ENCODE measurements around the gene CRY2. TPM values are rescaled to one million over a fixed set of nuclear protein-coding genes. Genes with fewer than 3 reads are reported as not detected.

The CRY2 gene
- total and polyA plus RNA-seq, 2 of the 8 experiments (the other 6 are each of a cell fraction or from before 2014, with no cell fraction given) = 8.0 to 9.4 TPM

- Histone ChIP-seq H3K9me3 (ENCODE audit: insufficient read depth in 2 of 2, low read depth in 1 of 2, low read length in 1 of 2) (no peaks in the 10 kb centered on the region), H4K20me1 (replicated peaks in 1 of 2; ENCODE audit: control insufficient read depth in 1 of 2, insufficient read depth in 2 of 2, low read length in 2 of 2) (peaks cover 10 to 20% of the 10 kb centered on the region in 2 experiments), H3K4me3 (ENCODE audit: extremely low read depth in 1 of 4, insufficient read depth in 2 of 4, low read depth in 3 of 4, low read length in 4 of 4) (no peak overlapping the region), H3K23ac (ENCODE audit: insufficient read length) (no peak overlapping the region), H3K56ac (replicated peaks; ENCODE audit: insufficient read length, low read depth, low read length) (no peak overlapping the region), H2BK120ac (replicated peaks; ENCODE audit: low read depth, low read length) (no peak overlapping the region), H2BK20ac (ENCODE audit: low read length) (no peak overlapping the region), H3K79me2 (ENCODE audit: control insufficient read depth in 1 of 2, insufficient read depth in 2 of 2, low read length in 2 of 2) (peaks cover 0 to 11% of the 10 kb centered on the region in 2 experiments; a peak in 1 of 4 replicates), H4K91ac (replicated peaks; ENCODE audit: insufficient read length, low read length) (no peak overlapping the region), H2BK15ac (ENCODE audit: low read length) (no peak overlapping the region), H3K36me3 (ENCODE audit: control insufficient read depth in 2 of 4, insufficient read depth in 4 of 4, low read length in 3 of 4) (peaks cover 2 to 35% (median 20%) of the 10 kb centered on the region in 4 experiments; a peak in 7 of 8 replicates), H3K4me2 (ENCODE audit: insufficient read depth in 1 of 2, low read depth in 2 of 2, low read length in 2 of 2) (no peak overlapping the region), H3K27ac (ENCODE audit: low read depth, low read length) (no peak overlapping the region), H3K27me3 (replicated peaks in 1 of 4; ENCODE audit: control insufficient read depth in 3 of 4, extremely low read depth in 1 of 4, insufficient read depth in 3 of 4, low read length in 3 of 4) (peaks cover 0 to 9% (median 0%) of the 10 kb centered on the region in 4 experiments; a peak in 3 of 7 replicates), H2AFZ (ENCODE audit: low read length) (no peak overlapping the region), H3K4ac (replicated peaks; ENCODE audit: insufficient read length, low read depth, low read length) (no peak overlapping the region), H3K23me2 (ENCODE audit: low read depth, low read length) (peaks cover 12% of the 10 kb centered on the region; the same call in 1 of the 2 replicates), H3K9ac (replicated peaks in 1 of 4; ENCODE audit: extremely low read depth in 1 of 4, low read depth in 3 of 4, low read length in 3 of 4) (no peak overlapping the region), H3K14ac (ENCODE audit: insufficient read length) (no peak overlapping the region), H2BK5ac (ENCODE audit: low read depth, low read length) (no peak overlapping the region; the same call in 1 of the 2 replicates), H2BK12ac (ENCODE audit: low read depth, low read length) (no peak overlapping the region), H4K5ac (ENCODE audit: insufficient read length, low read depth, low read length) (no peak overlapping the region), H4K8ac (ENCODE audit: extremely low read depth, insufficient read depth, low read length) (no peak overlapping the region), H3K79me1 (ENCODE audit: low read depth, low read length) (peaks cover 15% of the 10 kb centered on the region), H3K18ac (ENCODE audit: extremely low read depth, low read length) (no peak overlapping the region), H2AK5ac (ENCODE audit: low read depth, low read length) (no peak overlapping the region), H3K4me1 (replicated peaks in 1 of 4; ENCODE audit: control insufficient read depth in 3 of 4, insufficient read depth in 4 of 4, low read length in 3 of 4) (peaks cover 8 to 18% (median 13%) of the 10 kb centered on the region in 4 experiments)
- POLR2A ChIA-PET (ENCODE audit: partially characterized antibody) = interaction anchor here (1.4 to 9.8 kb wide), 5 partner anchors 10 to 53 kb away, joined by 3 to 115 read pairs (median 5); no protein-coding TSS in a partner anchor
- no peak for DNase-seq (ENCODE audit: low read depth in 1 of 2, low spot score in 2 of 2)
- no peak for FAIRE-seq
- 87% methylated on average over 3 of the region's 3 CpGs; no CpG with 5 or more reads in 1 of the 2 experiments for WGBS, 2 experiments (ENCODE audit: extremely low coverage in 1 of 2, insufficient coverage in 1 of 2, insufficient read length in 1 of 2, insufficient replicate concordance in 2 of 2, low coverage in 1 of 2, low lambda C conversion rate in 2 of 2, missing lambda C conversion rate in 1 of 2)
- no peak for TF ChIP-seq POU5F1 (IDR thresholded peaks at IDR 0.05; ENCODE audit: low read depth, low read length)
- TF ChIP-seq HDAC2 (IDR thresholded peaks at IDR 0.05; ENCODE audit: borderline replicate concordance in 1 of 2, low read depth in 2 of 2, low read length in 2 of 2) = no peak
- no peak for TF ChIP-seq TAF7 (optimal IDR thresholded peaks at IDR 0.05; ENCODE audit: borderline replicate concordance, low read depth, low read length)
- TF ChIP-seq FOSL1 (IDR thresholded peaks at IDR 0.05; ENCODE audit: insufficient read depth, low read depth, low read length) = no peak
- no peak for TF ChIP-seq HDAC6 (IDR thresholded peaks at IDR 0.05; ENCODE audit: low read depth, low read length)
- TF ChIP-seq SRF (IDR thresholded peaks at IDR 0.05; ENCODE audit: low read depth, low read length) = no peak
- TF ChIP-seq BACH1 (IDR thresholded peaks at IDR 0.05; ENCODE audit: low read length) = no peak
- no peak for TF ChIP-seq SP1 (IDR thresholded peaks at IDR 0.05; ENCODE audit: low read depth, low read length)
- TF ChIP-seq EGR1 (IDR thresholded peaks at IDR 0.05; ENCODE audit: borderline replicate concordance, low read depth, low read length) = no peak
- TF ChIP-seq TCF12 (IDR thresholded peaks at IDR 0.05; ENCODE audit: low read depth, low read length) = no peak
- CTCF ChIA-PET (ENCODE audit: partially characterized antibody) = interaction anchor here (0.8 to 4.0 kb wide), 2 partner anchors 16 to 52 kb away, joined by 3 to 26 read pairs; no protein-coding TSS in a partner anchor
These were observed 78.3 kb downstream of the CRY2 start for GRCh38 chr11:45925550-45925949.

Data from H1 (cell line).